ENCODE results near the gene ASCC3. TPM values are rescaled to one million over a fixed set of nuclear protein-coding genes. Genes with fewer than 3 reads are reported as not detected.
"Not testable (repeated sequence)": the region's sequence is repeated elsewhere in the genome, so short reads cannot be mapped to it uniquely, and the experiment has no call there.

The ASCC3 gene
- total RNA-seq, 1 donor from 2014 or later = 15.3 TPM

DNA sequence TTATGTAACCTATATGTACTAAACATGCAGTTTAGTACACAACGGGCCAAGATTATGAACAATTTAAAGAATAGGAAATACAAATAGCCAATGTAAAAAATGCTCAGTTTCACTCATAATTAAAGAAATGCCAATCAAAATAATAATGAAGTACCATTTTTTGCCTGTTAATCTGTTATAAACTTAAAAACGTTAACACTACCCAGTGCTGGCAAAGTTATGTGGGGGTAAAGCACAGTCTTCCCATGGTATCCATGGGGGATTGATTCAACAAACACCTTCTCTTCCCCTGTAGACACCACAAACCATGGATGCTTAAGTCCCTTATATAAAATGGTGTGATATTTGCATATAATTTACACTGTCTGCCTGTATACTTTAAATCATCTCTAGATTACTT, 211.1 kb downstream of the ASCC3 start:
- no peak for ATAC-seq
- no peak for DNase-seq (ENCODE audit: low spot score)

DNA sequence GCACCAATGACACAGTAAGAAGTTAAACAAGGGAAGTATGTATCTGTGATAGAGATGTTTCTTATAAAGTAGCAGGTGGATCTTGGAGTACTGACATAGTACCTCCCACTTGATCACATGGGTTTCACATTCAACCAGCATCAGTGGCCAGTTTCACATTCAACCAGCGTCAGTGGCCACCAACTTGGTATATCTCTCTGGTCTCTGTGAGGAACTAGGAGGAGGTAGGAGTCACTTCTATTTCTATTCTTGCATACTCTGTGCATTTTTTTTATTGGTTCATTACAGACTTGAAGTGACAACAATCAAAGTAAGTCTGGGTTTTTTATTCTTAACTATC, 216.1 kb downstream of the ASCC3 start:
- DNase-seq (ENCODE audit: low spot score) = no peak
- ATAC-seq = peak; percentile 17

GRCh38 chr6:100664274-100665040, 216.7 kb downstream of the ASCC3 start:
- ATAC-seq (peak; percentile 76), DNase-seq (ENCODE audit: low spot score) (no peak)

GRCh38 chr6:100663219-100663863, 217.8 kb downstream of the ASCC3 start:
- ATAC-seq = no peak

GRCh38 chr6:100662264-100662663, 218.9 kb downstream of the ASCC3 start:
- no peak for ATAC-seq
- DNase-seq (ENCODE audit: low spot score) = no peak

More at GRCh38 chr6:100663219-100663863, 217.8 kb downstream of the ASCC3 start:
- no peak for DNase-seq (ENCODE audit: low spot score)

GRCh38 chr6:100658486-100658885, 222.6 kb downstream of the ASCC3 start:
- no peak for DNase-seq (ENCODE audit: low spot score)
- ATAC-seq = no peak

DNA sequence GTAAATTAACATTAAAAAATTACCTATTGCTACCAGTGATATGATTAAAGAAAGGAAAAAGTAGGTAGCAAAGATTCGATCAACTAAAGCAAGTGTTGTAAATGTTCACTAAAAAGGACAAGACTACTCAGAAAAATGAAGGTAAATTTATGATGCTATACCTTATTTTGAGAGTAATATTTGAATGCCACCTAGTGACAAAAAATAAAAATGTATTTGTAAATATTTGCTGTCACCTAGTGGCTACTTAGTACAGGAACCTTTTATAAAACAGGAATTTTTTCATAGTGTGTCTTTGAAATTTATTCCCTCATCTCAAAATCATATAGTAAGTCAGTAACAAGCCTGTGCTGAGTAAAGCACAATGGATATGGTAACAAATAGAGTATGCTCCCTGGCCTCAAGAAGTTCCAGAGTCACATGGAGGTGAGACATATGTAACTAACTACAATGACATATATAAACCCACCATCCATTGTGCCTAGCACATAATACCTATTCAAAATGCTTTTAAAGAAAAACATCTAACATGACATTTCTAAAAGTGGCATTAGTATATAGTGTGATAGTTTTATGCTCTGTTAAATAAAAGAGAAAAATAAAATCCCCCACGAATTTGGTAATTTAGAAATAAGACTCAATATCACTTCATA, 223.3 kb downstream of the ASCC3 start:
- ATAC-seq (peak; percentile 63), DNase-seq (ENCODE audit: low spot score) (no peak)

GRCh38 chr6:100641147-100641546, 240.0 kb downstream of the ASCC3 start:
- ATAC-seq; DNase-seq (ENCODE audit: low spot score): not testable (repeated sequence)

DNA sequence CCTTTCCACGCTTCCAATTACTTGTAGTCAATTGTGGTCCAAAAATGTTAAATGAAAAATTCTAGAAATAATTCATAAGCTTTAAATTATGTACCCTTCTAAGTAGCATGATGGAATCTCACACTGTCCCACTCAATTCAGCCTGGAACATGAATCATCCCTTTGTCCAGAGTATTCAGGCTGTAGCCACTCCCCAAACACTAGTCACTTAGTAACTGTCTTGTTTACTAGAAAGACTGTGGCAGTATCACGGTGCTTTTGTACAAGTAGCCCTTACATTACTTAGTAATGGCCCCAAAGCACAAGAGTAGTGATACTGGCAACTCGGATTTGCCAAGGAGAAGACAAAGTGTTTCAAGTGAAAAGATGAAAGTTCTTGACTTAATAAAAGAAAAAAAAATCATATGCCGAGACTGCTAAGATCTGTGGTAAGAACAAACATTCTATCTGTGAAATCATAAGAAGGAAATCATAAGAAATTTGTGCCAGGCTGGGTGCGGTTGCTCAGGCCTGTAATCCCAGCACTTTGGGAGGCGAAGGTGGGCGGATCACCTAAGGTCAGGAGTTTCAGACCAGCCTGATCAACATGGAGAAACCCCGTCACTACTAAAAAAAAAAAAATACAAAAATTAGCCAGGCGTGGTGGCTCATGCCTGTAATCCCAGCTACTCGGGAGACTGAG, 247.9 kb downstream of the ASCC3 start:
- ATAC-seq = no peak
- no peak for DNase-seq (ENCODE audit: low spot score)

DNA sequence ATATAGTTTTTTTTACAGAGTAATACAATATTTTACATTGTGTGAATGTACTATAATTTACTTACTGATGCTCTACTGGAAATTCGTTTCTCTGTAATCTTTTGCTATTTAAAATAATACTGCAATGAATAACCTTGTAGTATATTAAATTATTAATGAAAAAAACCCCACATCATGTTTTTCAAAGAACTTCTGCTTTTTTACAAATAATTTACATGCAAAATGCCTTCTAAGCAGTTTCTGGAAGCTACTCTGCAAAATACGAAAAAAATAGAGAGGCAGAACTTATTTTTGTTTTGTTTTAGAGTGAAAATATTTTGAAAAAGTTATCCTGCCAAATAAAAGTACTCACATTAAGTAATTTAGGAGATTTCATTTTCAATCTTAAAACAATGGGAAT, 250.6 kb downstream of the ASCC3 start:
- DNase-seq (ENCODE audit: low spot score) (no peak), ATAC-seq (no peak)

GRCh38 chr6:100627911-100628758, 253.0 kb downstream of the ASCC3 start:
- no peak for ATAC-seq
- DNase-seq (ENCODE audit: low spot score) = no peak

DNA sequence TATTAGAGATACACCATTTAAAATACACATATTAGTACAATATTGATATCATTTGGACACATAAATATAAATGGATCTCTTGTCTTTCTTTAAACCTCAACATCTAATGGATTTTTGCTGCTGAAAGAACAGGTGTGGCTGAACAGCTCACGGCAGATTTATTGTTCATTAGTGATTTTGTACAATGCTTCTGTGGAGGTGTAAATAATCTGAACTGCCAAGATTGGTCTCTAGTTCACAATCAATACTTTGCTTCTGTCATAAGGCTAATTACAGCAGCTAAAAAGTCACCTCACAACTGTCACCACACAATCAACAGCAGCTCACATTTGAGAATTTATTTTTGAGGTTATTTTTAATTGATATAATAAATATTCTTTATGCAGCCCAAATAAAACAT, 254.4 kb downstream of the ASCC3 start:
- no peak for DNase-seq (ENCODE audit: low spot score)
- ATAC-seq = no peak

DNA sequence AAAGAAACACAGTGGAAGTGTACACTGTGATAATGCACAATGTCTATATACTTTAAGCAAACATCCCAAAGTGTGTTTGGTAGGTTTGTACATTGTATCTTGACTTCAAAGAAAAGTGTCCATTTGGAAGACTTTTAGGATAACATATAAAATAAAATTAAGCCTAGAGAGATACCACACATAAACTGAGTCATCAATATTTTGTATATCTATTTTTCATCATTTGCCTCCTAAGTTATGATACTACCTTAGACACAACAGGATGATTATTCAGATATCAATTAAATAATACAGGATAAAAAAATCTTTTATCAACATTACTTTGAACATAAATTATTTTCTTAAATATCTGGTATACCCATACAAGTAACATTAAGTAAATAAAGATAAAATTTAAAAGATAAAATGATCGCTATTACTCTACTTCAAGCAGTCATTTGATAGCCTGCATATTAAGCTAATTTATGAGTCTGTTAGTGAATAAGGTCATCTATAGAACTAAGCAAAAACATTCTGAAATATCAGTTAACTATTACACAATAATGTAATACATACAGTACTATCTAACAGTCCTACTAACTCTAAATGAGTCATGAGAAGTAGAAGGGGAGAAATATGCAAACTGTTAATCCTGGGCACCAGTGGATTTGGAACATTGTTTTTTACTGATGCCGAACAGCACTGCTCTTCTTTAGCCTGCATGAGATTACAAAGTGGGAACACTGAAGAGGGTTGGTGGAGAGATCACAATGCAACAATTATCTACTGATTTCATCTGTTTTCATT, 258.0 kb downstream of the ASCC3 start:
- ATAC-seq = no peak

GRCh38 chr6:100620085-100620840, 260.9 kb downstream of the ASCC3 start:
- ATAC-seq = no peak
- no peak for DNase-seq (ENCODE audit: low spot score)

More for the DNA sequence above, 258.0 kb downstream of the ASCC3 start:
- DNase-seq (ENCODE audit: low spot score) = no peak

DNA sequence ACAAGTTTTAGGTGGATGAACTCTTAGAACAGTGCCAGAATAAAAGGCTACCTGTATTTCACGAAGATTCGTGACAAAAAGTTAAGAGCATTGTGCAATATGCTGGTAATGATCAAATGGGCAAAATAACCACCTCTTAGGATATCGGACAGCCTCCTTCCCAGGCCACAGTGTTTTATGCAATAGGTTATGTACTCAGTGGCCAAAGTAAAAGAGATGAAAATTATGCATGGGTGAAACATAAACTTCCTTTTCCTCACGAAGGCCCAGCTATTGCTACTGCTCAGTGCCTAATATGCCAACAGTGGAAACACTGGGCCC, 262.8 kb downstream of the ASCC3 start:
- ATAC-seq = no peak
- DNase-seq (ENCODE audit: low spot score) = no peak

DNA sequence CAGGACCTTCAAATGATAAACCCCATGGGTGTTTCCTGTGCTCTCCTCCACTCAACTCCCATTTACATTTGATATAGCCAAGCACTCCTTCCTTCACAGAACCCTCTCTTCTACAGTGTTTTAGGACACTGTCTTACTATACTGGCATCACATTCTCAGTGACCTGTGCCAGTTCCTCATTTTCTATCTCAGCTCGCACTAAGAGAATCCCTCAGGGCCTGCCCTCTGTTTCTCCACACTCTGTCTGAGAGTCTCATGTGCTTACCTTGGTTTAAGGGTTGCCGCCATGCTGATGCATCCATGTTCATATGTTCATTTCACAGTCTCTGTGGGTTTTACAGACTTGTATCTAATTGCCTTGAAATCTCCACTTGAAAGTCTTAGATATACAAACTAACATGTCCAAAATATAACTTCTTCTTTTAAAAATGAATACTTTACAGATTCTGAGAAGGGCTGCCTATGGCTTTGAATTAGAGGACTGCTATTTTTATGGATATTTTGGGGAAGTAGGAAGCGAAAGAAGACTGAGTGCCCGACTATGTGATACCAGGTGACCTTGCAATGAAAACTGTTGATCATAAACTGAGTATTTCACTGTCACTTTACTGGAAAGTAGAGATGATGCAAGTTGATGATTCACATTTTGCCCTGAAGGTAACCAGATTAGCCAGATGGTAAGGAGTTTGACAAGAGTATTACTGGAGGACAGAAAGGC, 263.3 kb downstream of the ASCC3 start:
- no peak for ATAC-seq
- no peak for DNase-seq (ENCODE audit: low spot score)

GRCh38 chr6:100614933-100615332, 266.2 kb downstream of the ASCC3 start:
- no peak for DNase-seq (ENCODE audit: low spot score)
- no peak for ATAC-seq

DNA sequence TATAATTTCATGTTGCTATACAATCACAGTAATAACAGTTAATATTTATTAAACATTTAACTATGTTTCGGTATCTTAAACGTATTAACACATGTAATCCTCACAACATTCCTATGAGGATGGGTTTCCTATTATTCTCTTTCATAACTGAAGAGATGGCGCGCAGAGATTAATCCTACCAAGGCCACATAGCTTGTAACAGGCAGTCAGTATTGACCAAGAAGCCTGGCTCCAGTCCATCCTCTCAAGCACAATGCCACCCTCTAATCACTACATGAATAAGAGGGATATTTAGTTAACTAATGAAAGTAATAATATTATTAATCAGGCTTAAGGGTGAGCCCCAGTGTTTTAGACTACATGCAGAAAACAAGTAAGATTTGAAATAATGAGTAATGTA, 266.7 kb downstream of the ASCC3 start:
- no peak for ATAC-seq
- DNase-seq (ENCODE audit: low spot score) = no peak

DNA sequence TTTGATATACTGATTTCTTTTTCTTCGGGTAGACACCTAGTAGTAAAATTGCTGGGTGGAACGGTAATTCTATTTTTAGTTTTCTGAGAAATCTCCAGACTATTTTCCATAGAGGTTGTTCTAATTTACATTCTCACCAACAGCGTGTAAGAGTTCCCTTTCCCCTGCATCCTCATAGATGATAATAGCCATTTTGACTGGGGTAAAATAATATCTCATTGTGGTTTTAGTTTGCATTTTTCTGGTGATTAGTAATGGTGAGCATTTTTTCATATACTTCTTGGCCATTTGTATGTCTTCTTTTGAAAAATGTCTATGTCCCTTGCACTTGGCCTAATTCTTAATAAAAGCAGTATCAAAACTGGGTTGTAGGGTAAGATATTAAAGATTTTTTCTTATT, 267.5 kb downstream of the ASCC3 start:
- ATAC-seq (no peak), DNase-seq (ENCODE audit: low spot score) (no peak)

All from left lobe of liver (tissue), 2 donors.